ENCODE measurements around the gene HSPA5. TPM values are rescaled to one million over a fixed set of nuclear protein-coding genes. Genes with fewer than 3 reads are reported as not detected.
"Not testable (repeated sequence)": the region's sequence is repeated elsewhere in the genome, so short reads cannot be mapped to it uniquely, and the experiment has no call there.

Gene HSPA5
- total and polyA plus RNA-seq, 4 experiments from 2014 or later, result 147 to 253 (median 174) TPM

DNA sequence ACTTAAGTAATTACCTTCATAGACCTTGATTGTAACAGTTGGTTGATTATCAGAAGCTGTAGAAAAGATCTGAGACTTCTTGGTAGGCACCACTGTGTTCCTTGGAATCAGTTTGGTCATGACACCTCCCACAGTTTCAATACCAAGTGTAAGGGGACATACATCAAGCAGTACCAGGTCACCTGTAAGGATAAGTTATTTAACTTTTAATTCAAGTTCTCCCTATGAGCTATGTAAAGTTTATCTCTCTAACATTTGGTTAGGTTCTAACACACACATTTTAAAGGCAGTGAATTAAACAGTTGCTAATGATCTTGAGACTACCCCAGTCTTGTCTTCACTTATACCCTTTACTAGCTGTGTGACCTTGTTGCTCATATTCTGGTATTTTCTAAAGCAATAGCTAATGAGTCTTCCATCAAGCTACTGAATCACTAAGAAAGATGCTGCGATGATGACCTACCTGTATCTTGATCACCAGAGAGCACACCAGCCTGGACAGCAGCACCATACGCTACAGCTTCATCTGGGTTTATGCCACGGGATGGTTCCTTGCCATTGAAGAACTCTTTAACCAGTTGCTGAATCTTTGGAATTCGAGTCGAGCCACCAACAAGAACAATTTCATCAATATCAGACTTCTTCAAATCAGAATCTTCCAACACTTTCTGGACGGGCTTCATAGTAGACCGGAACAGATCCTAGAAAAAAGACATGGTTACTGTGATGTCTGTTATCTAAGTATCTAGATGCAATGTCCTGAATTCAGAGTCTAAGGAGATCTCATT is 2.8 kb downstream of the HSPA5 start:
- Mint-ChIP-seq H3K36me3 (peaks cover 48 to 83% of the 10 kb centered on the region in 2 donors), H3K4me1 (peaks cover 38 to 80% (median 51%) of the 10 kb centered on the region in 4 donors), H3K27ac (peak overlapping the region; percentile 18 to 100 (median 88)), H3K4me3 (peak overlapping the region; percentile 46 to 99 (median 94)), H3K27me3 (peaks cover 0 to 3% of the 10 kb centered on the region in 2 donors), H3K9me3 (peaks cover 0 to 4% (median 0%) of the 10 kb centered on the region in 8 donors)
- H3K27me3 ChIP-seq (ENCODE audit: insufficient read depth, low read length), result no peaks in the 10 kb centered on the region
- intact Hi-C loops (cut with micrococcal nuclease), result no loop called here
- POLR2A ChIA-PET (ENCODE audit: partially characterized antibody), result interaction anchor here (0.9 to 1.5 kb wide), 5 partner anchors 23 to 77 kb away, joined by 3 to 7 read pairs (median 4); partner anchors contain the start of genes GAPVD1 and RABEPK
- DNase-seq, result no peak
- H3K27ac ChIP-seq (ENCODE audit: low read depth, low read length), result peak overlapping the region; percentile 17
- H3K9me3 ChIP-seq (ENCODE audit: control insufficient read depth in 1 of 2, low read length in 2 of 2), result no peaks in the 10 kb centered on the region
- H3K4me1 ChIP-seq (ENCODE audit: insufficient read depth, low read length), result peaks cover 65% of the 10 kb centered on the region
- H3K4me3 ChIP-seq (ENCODE audit: low read length in 2 of 2), result no peak overlapping the region
- CTCF ChIA-PET (ENCODE audit: partially characterized antibody), result interaction anchor here (1.5 kb wide), 1 partner anchor 17 kb away, joined by 7 read pairs; no protein-coding TSS in a partner anchor
- H3K36me3 ChIP-seq (ENCODE audit: insufficient read depth, low read length), result peaks cover 53% of the 10 kb centered on the region

GRCh38 chr9:125236520-125237159 is 4.5 kb downstream of the HSPA5 start:
- POLR2A ChIA-PET (ENCODE audit: partially characterized antibody), result interaction anchor here (0.7 to 1.4 kb wide), 4 partner anchors 25 to 42 kb away, joined by 3 to 4 read pairs (median 3); partner anchors contain the start of gene GAPVD1

GRCh38 chr9:125235804-125236519 is 5.2 kb downstream of the HSPA5 start:
- Histone ChIP-seq H3K9me3 (ENCODE audit: control insufficient read depth in 1 of 2, low read length in 2 of 2) (no peaks in the 10 kb centered on the region), H3K27ac (ENCODE audit: low read depth, low read length) (no peak overlapping the region), H3K4me1 (ENCODE audit: insufficient read depth, low read length) (peaks cover 55% of the 10 kb centered on the region), H3K36me3 (ENCODE audit: insufficient read depth, low read length) (peaks cover 53% of the 10 kb centered on the region), H3K4me3 (ENCODE audit: low read length in 2 of 2) (no peak overlapping the region), H3K27me3 (ENCODE audit: insufficient read depth, low read length) (no peaks in the 10 kb centered on the region)
- intact Hi-C loops (cut with micrococcal nuclease), result no loop called here
- POLR2A ChIA-PET (ENCODE audit: partially characterized antibody), result interaction anchor here (1.3 kb wide), 1 partner anchor 37 kb away, joined by 3 read pairs; no protein-coding TSS in a partner anchor
- Mint-ChIP-seq H3K36me3 (peaks cover 55 to 78% of the 10 kb centered on the region in 2 donors), H3K27me3 (no peaks in the 10 kb centered on the region), H3K4me3 (peak overlapping the region in 5 of 8 donors; percentile 40 to 99 (median 51)), H3K4me1 (peaks cover 30 to 65% (median 42%) of the 10 kb centered on the region in 4 donors), H3K9me3 (peaks cover 0 to 2% (median 0%) of the 10 kb centered on the region in 8 donors), H3K27ac (peak overlapping the region in 6 of 7 donors; percentile 39 to 100 (median 71))
- DNase-seq, result no peak
- CTCF ChIA-PET (ENCODE audit: partially characterized antibody), result interaction anchor here (1.0 to 1.3 kb wide), 2 partner anchors 30 to 100 kb away, joined by 3 to 4 read pairs; no protein-coding TSS in a partner anchor

More at GRCh38 chr9:125236520-125237159, 4.5 kb downstream of the HSPA5 start:
- Mint-ChIP-seq H3K36me3 (peaks cover 55 to 85% of the 10 kb centered on the region in 2 donors), H3K4me3 (peak overlapping the region in 6 of 8 donors; percentile 15 to 99 (median 58)), H3K27ac (peak overlapping the region in 6 of 7 donors; percentile 23 to 100 (median 48)), H3K4me1 (peaks cover 30 to 72% (median 44%) of the 10 kb centered on the region in 4 donors)
- Histone ChIP-seq H3K4me1 (ENCODE audit: insufficient read depth, low read length) (peaks cover 56% of the 10 kb centered on the region), H3K36me3 (ENCODE audit: insufficient read depth, low read length) (peaks cover 53% of the 10 kb centered on the region)
- H3K27ac ChIP-seq (ENCODE audit: low read depth, low read length); H3K4me3 ChIP-seq (ENCODE audit: low read length in 2 of 2); DNase-seq; H3K9me3 ChIP-seq (ENCODE audit: control insufficient read depth in 1 of 2, low read length in 2 of 2); H3K27me3 ChIP-seq (ENCODE audit: insufficient read depth, low read length); H3K27me3 Mint-ChIP-seq; H3K9me3 Mint-ChIP-seq; intact Hi-C loops (cut with micrococcal nuclease): not testable (repeated sequence)
- CTCF ChIA-PET (ENCODE audit: partially characterized antibody), result interaction anchor here (1.3 kb wide), 1 partner anchor 29 kb away, joined by 4 read pairs; no protein-coding TSS in a partner anchor

GRCh38 chr9:125234099-125234498 is 7.0 kb downstream of the HSPA5 start:
- peaks cover 28 to 49% (median 35%) of the 10 kb centered on the region in 4 donors for H3K4me1 Mint-ChIP-seq
- intact Hi-C loops (cut with micrococcal nuclease), result not testable (repeated sequence)

GRCh38 chr9:125233678-125234077 is 7.5 kb downstream of the HSPA5 start:
- Mint-ChIP-seq H3K9me3 (peaks cover 0 to 2% (median 0%) of the 10 kb centered on the region in 8 donors), H3K4me1 (peaks cover 24 to 45% (median 30%) of the 10 kb centered on the region in 4 donors), H3K36me3 (peaks cover 50 to 67% of the 10 kb centered on the region in 2 donors), H3K4me3 (no peak overlapping the region), H3K27ac (peak overlapping the region in 2 of 7 donors; percentile 17 to 75), H3K27me3 (no peaks in the 10 kb centered on the region)
- ChIA-PET CTCF (ENCODE audit: partially characterized antibody) (no interaction called here), POLR2A (ENCODE audit: partially characterized antibody) (interaction anchor here (0.8 to 1.5 kb wide), 2 partner anchors 8 to 43 kb away, joined by 3 to 4 read pairs; partner anchors contain the start of gene HSPA5)
- Histone ChIP-seq H3K9me3 (ENCODE audit: control insufficient read depth in 1 of 2, low read length in 2 of 2) (no peaks in the 10 kb centered on the region), H3K27ac (ENCODE audit: low read depth, low read length) (no peak overlapping the region), H3K4me1 (ENCODE audit: insufficient read depth, low read length) (peaks cover 39% of the 10 kb centered on the region), H3K27me3 (ENCODE audit: insufficient read depth, low read length) (no peaks in the 10 kb centered on the region), H3K4me3 (ENCODE audit: low read length in 2 of 2) (no peak overlapping the region), H3K36me3 (ENCODE audit: insufficient read depth, low read length) (peaks cover 44% of the 10 kb centered on the region)
- intact Hi-C loops (cut with micrococcal nuclease), result no loop called here
- DNase-seq, result no peak

More at GRCh38 chr9:125234099-125234498, 7.0 kb downstream of the HSPA5 start:
- H3K27ac ChIP-seq (ENCODE audit: low read depth, low read length); H3K4me3 ChIP-seq (ENCODE audit: low read length in 2 of 2); DNase-seq; H3K9me3 ChIP-seq (ENCODE audit: control insufficient read depth in 1 of 2, low read length in 2 of 2); CTCF ChIA-PET (ENCODE audit: partially characterized antibody); H3K27me3 ChIP-seq (ENCODE audit: insufficient read depth, low read length); H3K27me3 Mint-ChIP-seq; H3K9me3 Mint-ChIP-seq; H3K4me3 Mint-ChIP-seq: not testable (repeated sequence)
- Histone ChIP-seq H3K4me1 (ENCODE audit: insufficient read depth, low read length) (peaks cover 43% of the 10 kb centered on the region), H3K36me3 (ENCODE audit: insufficient read depth, low read length) (peaks cover 48% of the 10 kb centered on the region)
- Mint-ChIP-seq H3K27ac (peak overlapping the region in 1 of 7 donors; percentile 17), H3K36me3 (peaks cover 54 to 71% of the 10 kb centered on the region in 2 donors)
- POLR2A ChIA-PET (ENCODE audit: partially characterized antibody), result interaction anchor here (0.8 to 1.5 kb wide), 2 partner anchors 8 to 43 kb away, joined by 3 to 4 read pairs; partner anchors contain the start of gene HSPA5

DNA sequence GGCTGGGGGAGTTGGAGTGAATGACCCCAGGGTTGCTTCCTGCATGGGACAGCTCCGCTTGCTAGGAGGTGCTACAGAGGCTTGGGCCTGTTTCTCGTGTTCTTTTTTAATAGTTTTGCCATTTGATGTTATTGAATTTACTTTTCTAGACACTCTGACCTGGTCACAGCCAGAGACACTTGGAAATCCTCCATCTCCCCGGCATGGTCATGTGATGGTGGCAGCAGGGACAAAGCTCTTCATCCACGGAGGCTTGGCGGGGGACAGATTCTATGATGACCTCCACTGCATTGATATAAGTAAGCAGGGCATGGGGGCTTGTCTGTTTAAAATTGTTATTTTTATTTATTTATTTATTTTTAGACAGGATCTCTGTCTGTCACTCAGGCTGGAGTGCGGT is 13.4 kb downstream of the HSPA5 start:
- no peaks in the 10 kb centered on the region for H3K4me1 ChIP-seq (ENCODE audit: insufficient read depth, low read length)
- no peaks in the 10 kb centered on the region for H3K4me1 Mint-ChIP-seq
- no peaks in the 10 kb centered on the region for H3K27me3 Mint-ChIP-seq
- H3K4me3 ChIP-seq (ENCODE audit: low read length in 2 of 2), result no peak overlapping the region
- intact Hi-C loops (cut with micrococcal nuclease), result no loop called here
- no peak overlapping the region for H3K4me3 Mint-ChIP-seq
- no peaks in the 10 kb centered on the region for H3K9me3 Mint-ChIP-seq
- peak overlapping the region in 1 of 7 donors; percentile 57 for H3K27ac Mint-ChIP-seq
- H3K9me3 ChIP-seq (ENCODE audit: control insufficient read depth in 1 of 2, low read length in 2 of 2), result no peaks in the 10 kb centered on the region
- CTCF ChIA-PET (ENCODE audit: partially characterized antibody), result no interaction called here
- peaks cover 17 to 26% of the 10 kb centered on the region in 2 donors for H3K36me3 Mint-ChIP-seq
- no peak overlapping the region for H3K27ac ChIP-seq (ENCODE audit: low read depth, low read length)
- POLR2A ChIA-PET (ENCODE audit: partially characterized antibody), result interaction anchor here (1.4 kb wide), 1 partner anchor 13 kb away, joined by 4 read pairs; no protein-coding TSS in a partner anchor
- H3K27me3 ChIP-seq (ENCODE audit: insufficient read depth, low read length), result no peaks in the 10 kb centered on the region
- DNase-seq, result no peak
- no peaks in the 10 kb centered on the region for H3K36me3 ChIP-seq (ENCODE audit: insufficient read depth, low read length)

Data from CD4-positive, alpha-beta memory T cell (primary cell).